HEK293 (cell line): ENCODE measurements around the gene KAT2B.

Source experiments
- ZNF585B ChIP-seq: fragments of 450-650 bp; formaldehyde crosslinking; IDR thresholded peaks from 2 replicates; pipeline ENCODE4 v1.5.1; 2016; ENCODE audit warnings: missing biosample characterization, missing genetic modification characterization
- ZNF792 ChIP-seq: fragments of 450-650 bp; formaldehyde crosslinking; IDR thresholded peaks from 2 replicates; pipeline ENCODE4 v1.5.1; 2016; ENCODE audit warnings: missing biosample characterization, missing genetic modification characterization
- TF ChIP-seq, protein P1 (sequence below): fragments of 450-650 bp; formaldehyde crosslinking; IDR thresholded peaks from 2 replicates; pipeline ENCODE4 v1.5.1; 2016; ENCODE audit warnings: missing biosample characterization, missing genetic modification characterization
- TF ChIP-seq, protein P2 (sequence below): fragments of 450-650 bp; formaldehyde crosslinking; IDR thresholded peaks from 2 replicates; pipeline ENCODE4 v1.5.1; 2016; ENCODE audit warnings: missing biosample characterization, missing genetic modification characterization

DNA sequence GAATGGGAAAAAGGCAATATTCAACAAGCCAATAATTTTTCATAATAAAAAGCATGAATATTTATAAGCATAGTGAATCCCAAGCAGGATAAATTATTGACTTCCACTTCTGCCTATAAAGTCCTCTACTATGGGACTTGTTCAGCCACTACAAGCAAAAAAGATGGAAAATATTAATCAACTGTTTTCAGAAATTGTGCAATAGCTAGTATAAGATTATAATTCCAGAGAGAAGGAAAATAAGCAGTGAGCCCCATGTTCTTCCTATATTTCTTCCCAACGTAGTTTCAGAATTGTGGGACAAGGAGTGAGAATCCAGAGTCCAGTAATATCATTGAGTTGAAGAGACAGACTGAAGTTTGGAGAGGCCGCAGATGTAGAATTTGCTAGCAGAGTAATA is 121.5 kb downstream of the KAT2B start:
- TF ChIP-seq, protein P1, sequence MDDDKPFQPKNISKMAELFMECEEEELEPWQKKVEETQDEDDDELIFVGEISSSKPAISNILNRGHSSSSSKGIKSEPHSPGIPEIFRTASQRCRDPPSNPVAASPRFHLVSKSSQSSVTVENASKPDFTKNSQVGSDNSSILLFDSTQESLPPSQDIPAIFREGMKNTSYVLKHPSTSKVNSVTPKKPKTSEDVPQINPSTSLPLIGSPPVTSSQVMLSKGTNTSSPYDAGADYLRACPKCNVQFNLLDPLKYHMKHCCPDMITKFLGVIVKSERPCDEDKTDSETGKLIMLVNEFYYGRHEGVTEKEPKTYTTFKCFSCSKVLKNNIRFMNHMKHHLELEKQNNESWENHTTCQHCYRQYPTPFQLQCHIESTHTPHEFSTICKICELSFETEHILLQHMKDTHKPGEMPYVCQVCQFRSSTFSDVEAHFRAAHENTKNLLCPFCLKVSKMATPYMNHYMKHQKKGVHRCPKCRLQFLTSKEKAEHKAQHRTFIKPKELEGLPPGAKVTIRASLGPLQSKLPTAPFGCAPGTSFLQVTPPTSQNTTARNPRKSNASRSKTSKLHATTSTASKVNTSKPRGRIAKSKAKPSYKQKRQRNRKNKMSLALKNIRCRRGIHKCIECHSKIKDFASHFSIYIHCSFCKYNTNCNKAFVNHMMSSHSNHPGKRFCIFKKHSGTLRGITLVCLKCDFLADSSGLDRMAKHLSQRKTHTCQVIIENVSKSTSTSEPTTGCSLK (tag by site-specific recombination) = no peak
- TF ChIP-seq ZNF585B (tag by site-specific recombination) = no peak
- TF ChIP-seq, protein P2, sequence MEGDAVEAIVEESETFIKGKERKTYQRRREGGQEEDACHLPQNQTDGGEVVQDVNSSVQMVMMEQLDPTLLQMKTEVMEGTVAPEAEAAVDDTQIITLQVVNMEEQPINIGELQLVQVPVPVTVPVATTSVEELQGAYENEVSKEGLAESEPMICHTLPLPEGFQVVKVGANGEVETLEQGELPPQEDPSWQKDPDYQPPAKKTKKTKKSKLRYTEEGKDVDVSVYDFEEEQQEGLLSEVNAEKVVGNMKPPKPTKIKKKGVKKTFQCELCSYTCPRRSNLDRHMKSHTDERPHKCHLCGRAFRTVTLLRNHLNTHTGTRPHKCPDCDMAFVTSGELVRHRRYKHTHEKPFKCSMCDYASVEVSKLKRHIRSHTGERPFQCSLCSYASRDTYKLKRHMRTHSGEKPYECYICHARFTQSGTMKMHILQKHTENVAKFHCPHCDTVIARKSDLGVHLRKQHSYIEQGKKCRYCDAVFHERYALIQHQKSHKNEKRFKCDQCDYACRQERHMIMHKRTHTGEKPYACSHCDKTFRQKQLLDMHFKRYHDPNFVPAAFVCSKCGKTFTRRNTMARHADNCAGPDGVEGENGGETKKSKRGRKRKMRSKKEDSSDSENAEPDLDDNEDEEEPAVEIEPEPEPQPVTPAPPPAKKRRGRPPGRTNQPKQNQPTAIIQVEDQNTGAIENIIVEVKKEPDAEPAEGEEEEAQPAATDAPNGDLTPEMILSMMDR (tag by site-specific recombination) = no peak
- no peak for TF ChIP-seq ZNF792 (tag by site-specific recombination)
